ENCODE results near the gene TSHZ2. TPM values are rescaled to one million over a fixed set of nuclear protein-coding genes. Genes with fewer than 3 reads are reported as not detected.
"Not testable (repeated sequence)": the region's sequence is repeated elsewhere in the genome, so short reads cannot be mapped to it uniquely, and the experiment has no call there.

Gene TSHZ2
- total and polyA plus RNA-seq, 2 of the 4 experiments (the other 2 are of a cell fraction): under 0.01 to 0.02 TPM

GRCh38 chr20:53523615-53524014 is 551.5 kb downstream of the TSHZ2 start:
- ATAC-seq (ENCODE audit: low read depth); H3K4me1 ChIP-seq (ENCODE audit: control insufficient read depth, insufficient read depth, low read length); H3K9ac ChIP-seq (ENCODE audit: low read depth, low read length); H2BK120ac ChIP-seq (ENCODE audit: low read depth, low read length); H2AK5ac ChIP-seq (ENCODE audit: low read depth, low read length); H2AK9ac ChIP-seq (replicated peaks; ENCODE audit: low read depth, low read length, poor library complexity); H3K27me3 ChIP-seq (ENCODE audit: control insufficient read depth, insufficient read depth, low read length); H3K9me3 ChIP-seq (ENCODE audit: control insufficient read depth, insufficient read depth, low read length); in situ Hi-C loops (cut with MboI; ENCODE audit: low sequenced_read_pairs); BruUV-seq (replicated peaks); H2BK20ac ChIP-seq (ENCODE audit: low read depth, low read length); H3K23ac ChIP-seq (ENCODE audit: low read depth, low read length); intact Hi-C loops (cut with micrococcal nuclease); H3K18ac ChIP-seq (ENCODE audit: low read depth, low read length); H3K4me3 ChIP-seq (ENCODE audit: insufficient read depth, low read depth, low read length); H3K27ac ChIP-seq (ENCODE audit: insufficient read depth, low read length); H3K14ac ChIP-seq (replicated peaks; ENCODE audit: low read depth, low read length); H3K4me2 ChIP-seq (ENCODE audit: low read depth, low read length); DNase-seq; dilution Hi-C loops (cut with HindIII; ENCODE audit: low sequenced_read_pairs, unreplicated experiment); H3K4ac ChIP-seq (ENCODE audit: low read depth, low read length); H4K5ac ChIP-seq (ENCODE audit: low read depth, low read length); H3K56ac ChIP-seq (ENCODE audit: extremely low read depth, insufficient read depth, low read length); POLR2A ChIA-PET (ENCODE audit: unreplicated experiment); H4K8ac ChIP-seq (ENCODE audit: low read depth in 2 of 2, low read length in 2 of 2); H4K20me1 ChIP-seq (ENCODE audit: insufficient read depth, low read length); H2BK15ac ChIP-seq (ENCODE audit: low read depth, low read length); H4K91ac ChIP-seq (ENCODE audit: insufficient read depth, low read depth, low read length); H3K9me1 ChIP-seq (ENCODE audit: insufficient read depth, low read length); CTCF ChIA-PET; H2AFZ ChIP-seq (replicated peaks; ENCODE audit: low read length, poor library complexity); H2BK5ac ChIP-seq (ENCODE audit: low read depth, low read length, poor library complexity, severe bottlenecking); H3K36me3 ChIP-seq (ENCODE audit: control insufficient read depth, insufficient read depth, low read length); H3K79me1 ChIP-seq (ENCODE audit: low read depth in 1 of 2, low read length in 2 of 2): not testable (repeated sequence)
- no CpG with 5 or more reads among the region's 2 CpGs for WGBS, 2 experiments (ENCODE audit: extremely low coverage in 2 of 2, insufficient read length in 1 of 2)

Measured in IMR-90 (cell line).